ENCODE data around the gene DDX4. TPM values are rescaled to one million over a fixed set of nuclear protein-coding genes. Genes with fewer than 3 reads are reported as not detected.

DDX4 gene
- polyA plus RNA-seq, 3 donors: not detected

- Mint-ChIP-seq H3K9me3 (peaks cover 0 to 8% (median 3%) of the 10 kb centered on the region in 7 donors), H3K4me3 (no peak overlapping the region), H3K27me3 (ENCODE audit: low read depth in 3 of 3) (peaks cover 0 to 4% (median 4%) of the 10 kb centered on the region in 3 donors), H3K4me1 (peaks cover 13% of the 10 kb centered on the region), H3K36me3 (peaks cover 2 to 3% of the 10 kb centered on the region in 2 donors), H3K27ac (no peak overlapping the region)
- Histone ChIP-seq H3K36me3 (replicated peaks in 1 of 2; ENCODE audit: control insufficient read depth in 1 of 2, insufficient read depth in 2 of 2, low read length in 2 of 2) (peaks cover 2 to 4% of the 10 kb centered on the region in 2 donors), H3K79me2 (ENCODE audit: insufficient read depth, low read length) (peaks cover 17% of the 10 kb centered on the region), H3K9me3 (replicated peaks in 1 of 2; ENCODE audit: control insufficient read depth in 1 of 2, insufficient read depth in 1 of 2, low read length in 2 of 2) (no peaks in the 10 kb centered on the region), H3K4me1 (ENCODE audit: control insufficient read depth in 1 of 2, insufficient read depth in 2 of 2, low read length in 2 of 2) (peaks cover 12 to 18% of the 10 kb centered on the region in 2 donors), H3K4me2 (replicated peaks; ENCODE audit: extremely low read depth, low read length, poor library complexity, severe bottlenecking) (no peak overlapping the region), H3K9ac (ENCODE audit: insufficient read depth, low read length, poor library complexity, severe bottlenecking) (no peak overlapping the region), H4K20me1 (ENCODE audit: insufficient read depth, low read length) (no peaks in the 10 kb centered on the region), H3K27ac (ENCODE audit: low read depth in 1 of 2, low read length in 2 of 2) (no peak overlapping the region), H2AFZ (ENCODE audit: insufficient read depth, low read depth, low read length, poor library complexity, severe bottlenecking) (no peak overlapping the region), H3K27me3 (ENCODE audit: control insufficient read depth in 2 of 2, insufficient read depth in 2 of 2, low read length in 2 of 2) (no peaks in the 10 kb centered on the region), H3K4me3 (replicated peaks in 1 of 3; ENCODE audit: low read depth in 2 of 3, low read length in 3 of 3) (no peak overlapping the region)
- TF ChIP-seq CTCF (IDR thresholded peaks at IDR 0.05): no peak
- 100% methylated on average over 1 of the region's 3 CpGs for WGBS (ENCODE audit: insufficient coverage)
- DNase-seq: no peak
- intact Hi-C loops (cut with micrococcal nuclease): loop anchor here in 1 of 2 donors (10.0 kb wide), 1 partner anchor 191 kb away; no protein-coding TSS in a partner anchor
These were observed 24.0 kb upstream of the DDX4 start for GRCh38 chr5:55713871-55714270.

GRCh38 chr5:55714339-55714738 is 23.5 kb upstream of the DDX4 start:
- H3K9me3 ChIP-seq (replicated peaks in 1 of 2; ENCODE audit: control insufficient read depth in 1 of 2, insufficient read depth in 1 of 2, low read length in 2 of 2): no peaks in the 10 kb centered on the region
- no peak for DNase-seq
- peaks cover 0 to 4% (median 4%) of the 10 kb centered on the region in 3 donors for H3K27me3 Mint-ChIP-seq (ENCODE audit: low read depth in 3 of 3)
- peaks cover 15% of the 10 kb centered on the region for H3K79me2 ChIP-seq (ENCODE audit: insufficient read depth, low read length)
- no peaks in the 10 kb centered on the region for H4K20me1 ChIP-seq (ENCODE audit: insufficient read depth, low read length)
- peak overlapping the region; percentile 10 for H2AFZ ChIP-seq (ENCODE audit: insufficient read depth, low read depth, low read length, poor library complexity, severe bottlenecking)
- peaks cover 0 to 12% (median 4%) of the 10 kb centered on the region in 7 donors for H3K9me3 Mint-ChIP-seq
- no peaks in the 10 kb centered on the region for H3K36me3 ChIP-seq (replicated peaks in 1 of 2; ENCODE audit: control insufficient read depth in 1 of 2, insufficient read depth in 2 of 2, low read length in 2 of 2)
- 100% methylated on average over 1 of the region's 1 CpG for WGBS (ENCODE audit: insufficient coverage)
- H3K27ac ChIP-seq (ENCODE audit: low read depth in 1 of 2, low read length in 2 of 2): no peak overlapping the region
- no peak overlapping the region for H3K27ac Mint-ChIP-seq
- H3K9ac ChIP-seq (ENCODE audit: insufficient read depth, low read length, poor library complexity, severe bottlenecking): no peak overlapping the region
- no peaks in the 10 kb centered on the region for H3K27me3 ChIP-seq (ENCODE audit: control insufficient read depth in 2 of 2, insufficient read depth in 2 of 2, low read length in 2 of 2)
- H3K4me3 Mint-ChIP-seq: no peak overlapping the region
- no peak overlapping the region for H3K4me3 ChIP-seq (replicated peaks in 1 of 3; ENCODE audit: low read depth in 2 of 3, low read length in 3 of 3)
- H3K36me3 Mint-ChIP-seq: peaks cover 0 to 2% of the 10 kb centered on the region in 2 donors
- H3K4me2 ChIP-seq (replicated peaks; ENCODE audit: extremely low read depth, low read length, poor library complexity, severe bottlenecking): no peak overlapping the region
- H3K4me1 Mint-ChIP-seq: peaks cover 13% of the 10 kb centered on the region
- no peak for TF ChIP-seq CTCF (IDR thresholded peaks at IDR 0.05)
- peaks cover 12 to 18% of the 10 kb centered on the region in 2 donors for H3K4me1 ChIP-seq (ENCODE audit: control insufficient read depth in 1 of 2, insufficient read depth in 2 of 2, low read length in 2 of 2)
- intact Hi-C loops (cut with micrococcal nuclease): loop anchor here in 1 of 2 donors (10.0 kb wide), 1 partner anchor 190 kb away; no protein-coding TSS in a partner anchor
